Measurements from ENCODE around the gene HELZ.
"Not testable (repeated sequence)": the region's sequence is repeated elsewhere in the genome, so short reads cannot be mapped to it uniquely, and the experiment has no call there.

HELZ gene

GRCh38 chr17:67109111-67109510, 135.9 kb downstream of the HELZ start:
- DNase-seq = no peak

GRCh38 chr17:67107811-67108775, 136.9 kb downstream of the HELZ start:
- DNase-seq = no peak

DNA sequence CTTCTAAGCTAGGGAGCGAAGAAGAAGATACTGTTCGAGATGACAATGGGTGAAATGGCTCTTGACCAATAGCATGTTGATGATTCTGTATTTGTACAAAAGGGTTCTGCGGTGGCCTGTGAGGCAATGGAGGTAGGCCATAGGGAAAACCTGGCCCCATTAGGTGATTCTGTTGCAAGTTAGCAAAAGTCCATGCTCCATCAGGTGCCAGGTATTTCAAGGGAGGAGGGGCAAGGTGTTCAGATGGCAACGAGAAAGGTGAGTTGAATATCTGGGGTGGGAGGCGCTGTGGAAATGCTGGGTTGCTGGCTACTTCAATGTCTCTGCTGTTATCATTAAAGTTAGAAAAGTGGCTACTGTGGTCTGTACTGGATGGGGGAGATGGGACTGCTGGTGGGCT, 137.8 kb downstream of the HELZ start:
- DNase-seq = no peak

- DNase-seq = no peak
Observed at GRCh38 chr17:67105213-67105612, 139.8 kb downstream of the HELZ start.

DNA sequence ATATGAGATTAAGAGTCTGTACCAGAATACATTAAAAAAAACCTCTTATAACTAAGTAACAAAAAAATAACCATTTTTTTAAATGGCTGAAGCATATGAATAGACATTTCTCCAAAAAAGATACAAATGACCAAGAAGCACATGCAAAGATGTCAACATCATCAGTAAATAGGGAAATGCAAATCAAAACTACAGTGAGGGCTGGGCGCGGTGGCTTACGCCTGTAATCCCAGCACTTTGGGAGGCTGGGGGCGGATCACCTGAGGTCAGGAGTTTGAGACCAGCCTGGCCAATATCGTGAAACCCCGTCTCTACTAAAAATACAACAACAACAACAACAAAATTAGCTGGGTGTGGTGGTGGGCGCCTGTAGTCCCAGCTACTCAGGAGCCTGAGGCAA, 140.4 kb downstream of the HELZ start:
- DNase-seq = not testable (repeated sequence)

- DNase-seq = no peak
Observed at GRCh38 chr17:67098006-67098405, 147.0 kb downstream of the HELZ start.

GRCh38 chr17:67096609-67097008, 148.4 kb downstream of the HELZ start:
- DNase-seq = no peak

GRCh38 chr17:67095803-67096202, 149.2 kb downstream of the HELZ start:
- no peak for DNase-seq

DNA sequence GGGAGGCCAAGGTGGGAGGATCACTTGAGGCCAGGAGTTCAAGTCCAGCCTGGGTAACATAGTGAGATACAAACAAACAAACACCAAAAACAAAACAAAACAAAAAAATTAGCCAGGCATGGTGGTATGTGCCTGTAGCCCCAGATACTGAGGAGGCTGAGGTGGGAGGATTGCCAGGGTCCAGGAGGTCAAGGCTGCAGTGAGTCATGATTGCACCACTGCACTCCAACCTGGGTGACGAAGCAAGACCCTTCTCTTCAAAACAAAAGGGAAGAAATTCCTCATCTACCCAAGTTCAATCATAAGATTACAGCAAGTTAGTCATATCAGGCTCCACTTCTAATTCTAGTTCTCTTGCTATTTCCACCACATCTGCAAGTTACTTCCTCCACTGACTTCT, 149.7 kb downstream of the HELZ start:
- DNase-seq = not testable (repeated sequence)

GRCh38 chr17:67093348-67093747, 151.6 kb downstream of the HELZ start:
- DNase-seq = no peak

- DNase-seq = not testable (repeated sequence)
Observed at GRCh38 chr17:67092710-67093109, 152.3 kb downstream of the HELZ start.

DNA sequence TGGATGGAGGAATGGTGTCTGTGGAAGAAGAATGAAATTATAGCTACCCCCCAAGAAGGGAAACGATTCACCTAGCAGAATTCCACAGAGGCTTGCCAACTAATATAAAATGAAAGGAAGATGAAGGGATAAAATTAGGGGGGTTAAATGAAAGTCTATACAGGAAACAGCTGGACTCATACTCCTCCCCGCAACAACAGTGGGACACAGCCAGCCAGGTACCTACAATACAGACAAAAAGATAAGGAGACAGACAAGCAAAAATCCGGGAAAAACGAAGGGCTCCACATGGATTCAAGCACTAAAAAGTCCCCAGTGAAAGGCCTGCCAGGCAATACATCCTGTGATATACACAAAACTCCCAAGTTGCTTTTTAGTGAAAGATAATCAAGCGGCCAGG, 152.7 kb downstream of the HELZ start:
- DNase-seq = no peak

- DNase-seq = no peak
Observed at GRCh38 chr17:67090341-67090740, 154.7 kb downstream of the HELZ start.

GRCh38 chr17:67088639-67089038, 156.4 kb downstream of the HELZ start:
- DNase-seq = no peak

DNA sequence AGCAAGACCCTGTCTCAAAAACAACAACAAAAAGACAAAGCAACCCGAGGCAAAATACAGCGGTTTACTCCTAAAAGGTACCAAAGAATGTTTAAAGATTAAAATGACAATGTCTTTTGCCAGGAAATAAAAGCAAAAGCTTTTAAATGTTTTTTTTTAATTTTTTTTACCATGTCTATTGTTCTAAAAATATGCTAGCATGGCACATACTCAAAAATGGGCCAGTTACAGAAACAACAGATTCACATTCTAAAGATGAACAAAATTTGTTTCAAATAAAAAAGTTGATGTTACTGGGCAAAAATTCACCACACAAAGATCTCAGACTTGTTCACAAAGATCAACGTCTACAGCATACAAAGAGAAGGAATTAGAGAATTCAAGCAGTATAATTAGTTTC, 159.6 kb downstream of the HELZ start:
- no peak for DNase-seq

DNA sequence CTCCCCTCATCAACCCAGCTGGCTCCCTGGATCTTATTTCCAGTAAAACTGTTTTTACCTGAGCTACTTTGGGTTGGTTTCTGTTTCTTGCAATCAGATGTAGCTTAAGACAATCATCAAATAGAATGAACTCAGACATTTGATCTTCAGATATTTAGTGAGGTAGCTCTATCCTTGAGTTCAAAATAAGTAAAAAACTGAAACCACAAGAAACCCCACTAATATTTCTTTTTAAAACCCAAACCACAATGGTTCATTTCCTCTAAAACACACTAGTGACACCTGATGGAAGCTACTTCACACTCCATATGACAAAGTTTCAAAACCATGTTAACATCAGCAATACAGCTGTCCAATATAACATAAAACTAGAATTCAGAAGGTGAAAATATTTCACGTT, 162.9 kb downstream of the HELZ start:
- no peak for DNase-seq

GRCh38 chr17:67080804-67081203, 164.2 kb downstream of the HELZ start:
- no peak for DNase-seq

GRCh38 chr17:67079491-67079890, 165.5 kb downstream of the HELZ start:
- DNase-seq = no peak

DNA sequence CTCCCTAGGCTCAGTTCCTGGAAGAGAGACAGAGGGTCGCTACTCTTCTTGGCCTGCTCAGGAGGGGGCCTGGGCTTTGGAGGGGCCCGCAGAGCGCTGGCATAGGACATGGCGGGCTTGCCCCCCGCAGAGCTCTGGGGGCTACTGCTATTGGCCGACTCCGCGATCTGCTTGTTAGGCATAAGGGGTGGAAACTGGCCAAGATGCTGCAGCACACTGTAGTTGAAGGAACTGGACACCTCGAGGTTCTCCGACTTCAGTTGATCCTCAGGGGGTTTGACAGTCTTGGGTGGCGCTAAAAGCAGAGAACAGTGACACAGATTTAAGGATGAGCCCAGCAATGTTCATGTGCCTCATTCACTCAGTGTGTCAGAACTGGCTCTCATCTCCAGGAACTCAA, 166.7 kb downstream of the HELZ start:
- no peak for DNase-seq

GRCh38 chr17:67076290-67076689, 168.7 kb downstream of the HELZ start:
- no peak for DNase-seq

DNA sequence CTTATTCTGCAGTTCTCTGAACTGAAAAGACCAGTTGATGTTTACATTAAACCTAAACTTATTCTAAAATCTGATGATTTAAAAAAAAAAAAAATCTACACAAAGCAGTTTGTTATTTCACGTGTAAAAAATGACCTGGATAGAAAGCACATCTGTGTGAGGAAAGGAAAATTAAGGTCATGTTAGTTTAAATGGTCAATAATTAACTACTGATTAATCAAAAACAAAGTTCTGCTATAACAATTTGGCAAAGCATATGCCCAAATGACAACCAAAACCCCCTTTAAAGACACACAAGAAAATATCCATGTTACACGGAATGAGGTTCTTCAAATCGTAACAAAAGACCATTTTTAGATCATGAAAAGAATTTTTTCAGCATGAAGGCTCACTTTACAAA, 170.2 kb downstream of the HELZ start:
- no peak for DNase-seq

DNA sequence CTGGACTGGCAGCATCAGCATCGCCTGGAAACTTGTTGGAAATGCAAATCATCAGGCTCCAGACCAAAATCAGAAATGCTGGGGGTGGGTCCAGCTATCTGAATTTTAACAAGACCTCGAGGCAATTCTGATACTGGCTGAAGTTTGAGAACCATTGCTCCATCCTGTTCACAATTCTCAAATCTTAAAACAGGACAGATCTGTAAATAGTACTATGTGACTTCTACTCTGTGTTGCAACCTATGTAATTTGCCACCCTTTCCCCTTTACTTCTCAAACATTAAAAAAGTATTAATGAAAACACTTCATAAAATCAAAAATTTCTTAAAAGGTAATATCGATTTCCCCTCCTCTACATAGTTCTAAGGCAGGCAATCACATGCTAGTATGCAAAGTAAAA, 172.1 kb downstream of the HELZ start:
- DNase-seq = no peak

GRCh38 chr17:67071595-67071994, 173.4 kb downstream of the HELZ start:
- no peak for DNase-seq

- no peak for DNase-seq
Observed at GRCh38 chr17:67069603-67070136, 175.3 kb downstream of the HELZ start.

GRCh38 chr17:67068999-67069398, 176.0 kb downstream of the HELZ start:
- DNase-seq = peak; percentile 77

All from NCI-H187 treated with DMSO at 0.1 percent for 48 hours (cell line).